D721Med (cell line): ENCODE data around the gene SYAP1.
"Not testable (repeated sequence)": the region's sequence is repeated elsewhere in the genome, so short reads cannot be mapped to it uniquely, and the experiment has no call there.

Source experiments
- DNase-seq: peaks from one replicate; pipeline ENCODE4 v3.0.0; 2011; ENCODE audit warnings: low spot score; ENCODE audit not compliant: insufficient read length
- FAIRE-seq: peaks from 2 replicates; lab custom pipeline; 2011; peaks lifted over from hg19 to GRCh38; lab: Jason Lieb, UNC
- CTCF ChIP-seq: IDR thresholded peaks from 2 replicates; pipeline ENCODE4 v1.5.1; 2012; ENCODE audit warnings: mild to moderate bottlenecking, control low read depth; ENCODE audit not compliant: insufficient read depth; ENCODE audit errors: missing control alignments

SYAP1 gene

DNA sequence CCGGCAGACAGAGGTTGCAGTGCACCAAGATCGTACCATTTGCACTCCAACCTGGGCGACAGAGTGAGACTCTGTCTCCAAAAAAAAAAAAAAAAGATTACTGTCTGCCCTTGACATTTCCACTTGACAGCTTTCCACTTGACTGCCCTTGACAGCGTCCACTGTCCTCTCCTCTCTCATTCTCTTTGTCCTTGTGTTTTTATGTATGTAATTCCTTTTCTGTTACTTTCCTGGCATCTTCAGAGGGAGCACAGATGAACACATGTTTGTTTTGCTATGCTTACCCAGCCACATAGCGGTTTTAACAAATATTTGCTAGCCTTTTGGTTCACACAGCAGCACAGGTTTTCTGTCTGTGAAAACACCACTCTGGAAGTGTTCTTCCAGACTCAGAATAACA, 26.2 kb downstream of the SYAP1 start:
- DNase-seq (no peak), FAIRE-seq (no peak)
- TF ChIP-seq CTCF, result no peak

DNA sequence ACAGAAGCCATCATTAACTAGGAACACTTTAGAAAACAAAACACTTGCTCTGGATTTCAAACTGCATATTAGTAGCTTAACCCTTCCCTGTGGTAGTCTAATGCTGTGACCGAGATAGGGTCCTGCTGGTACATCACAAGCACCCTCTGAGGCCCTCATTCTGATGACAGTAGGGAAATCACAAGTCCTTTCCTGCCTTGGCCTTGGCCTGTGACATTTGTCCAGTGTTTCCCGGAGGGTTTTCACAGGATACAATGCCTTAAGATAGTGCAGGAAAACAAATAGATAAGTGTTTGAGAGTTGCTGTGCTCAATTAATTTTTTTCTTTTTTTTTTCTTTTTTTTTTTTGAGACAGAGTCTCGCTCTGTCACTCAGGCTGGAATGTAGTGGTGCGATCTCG, 29.0 kb downstream of the SYAP1 start:
- DNase-seq (no peak), FAIRE-seq (no peak)
- no peak for TF ChIP-seq CTCF

GRCh38 chrX:16750136-16750535, 30.7 kb downstream of the SYAP1 start:
- TF ChIP-seq CTCF, result no peak
- DNase-seq (no peak), FAIRE-seq (no peak)

GRCh38 chrX:16754019-16754418, 34.6 kb downstream of the SYAP1 start:
- no peak for DNase-seq
- TF ChIP-seq CTCF, result no peak
- FAIRE-seq, result no peak

- DNase-seq (no peak), FAIRE-seq (no peak)
- TF ChIP-seq CTCF, result no peak
Measured at GRCh38 chrX:16756724-16757123, 37.3 kb downstream of the SYAP1 start.

DNA sequence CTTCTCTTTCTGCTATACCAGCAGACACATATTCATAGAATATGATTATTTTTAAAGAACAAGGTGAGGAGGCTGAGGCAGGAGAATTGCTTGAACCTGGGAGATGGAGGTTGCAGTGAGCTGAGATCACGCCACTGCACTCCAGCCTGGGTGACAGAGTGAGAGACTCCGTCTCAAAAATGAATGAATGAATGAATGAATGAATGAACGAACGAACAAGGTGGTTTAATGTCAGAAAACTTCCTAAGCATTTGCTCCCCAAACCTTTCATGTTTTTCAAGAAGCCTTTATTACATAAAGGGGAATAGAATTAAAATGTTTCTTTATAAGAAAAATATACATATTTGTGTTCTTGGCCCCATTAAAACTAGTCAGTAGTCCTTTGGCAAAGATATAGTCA, 42.1 kb downstream of the SYAP1 start:
- not testable (repeated sequence) for FAIRE-seq, DNase-seq

- no peak for TF ChIP-seq CTCF
- DNase-seq (no peak), FAIRE-seq (no peak)
Measured at GRCh38 chrX:16762579-16762978, 43.2 kb downstream of the SYAP1 start.

- no peak for DNase-seq
- TF ChIP-seq CTCF, result no peak
- FAIRE-seq, result no peak
Measured at GRCh38 chrX:16765594-16765993, 46.2 kb downstream of the SYAP1 start.
